Measurements from ENCODE around the gene CNTNAP3.
"Not testable (repeated sequence)": the region's sequence is repeated elsewhere in the genome, so short reads cannot be mapped to it uniquely, and the experiment has no call there.

The CNTNAP3 gene

DNA sequence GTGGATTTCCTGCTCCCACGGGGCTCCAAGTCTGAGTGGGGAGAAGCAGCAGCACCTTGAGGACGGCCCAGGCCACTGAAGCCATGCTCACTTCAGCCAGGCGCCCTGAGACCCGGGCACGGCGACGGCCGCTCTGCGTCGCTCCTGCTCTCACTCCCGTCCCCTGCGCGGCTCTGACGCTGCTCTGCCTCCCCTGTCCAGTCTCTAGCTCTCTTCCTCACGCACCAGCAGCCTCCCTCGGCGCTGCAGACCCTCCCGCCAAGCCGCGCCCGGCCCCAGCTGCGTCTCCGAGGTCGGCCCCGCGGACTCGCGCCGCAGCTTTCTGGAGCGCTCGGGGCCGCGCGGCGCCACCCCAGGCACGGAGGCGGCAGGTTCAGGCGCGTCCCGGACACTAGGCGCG, at the start of gene CNTNAP3:
TSS of gene CNTNAP3 (minus strand) at position 188 of the 400 bp plus-strand sequence. CDS start at position 85, 103 bp downstream.
- not testable (repeated sequence) for H3K4me3 ChIP-seq (IDR thresholded peaks at IDR 0.05; ENCODE audit: insufficient read depth, low read depth, low read length); H3K4me2 ChIP-seq; H3K9ac ChIP-seq; H3K4me1 ChIP-seq (ENCODE audit: low read depth, poor library complexity, severe bottlenecking); H3K27ac ChIP-seq; H3K79me2 ChIP-seq (ENCODE audit: insufficient read depth, low read depth); H2AFZ ChIP-seq (ENCODE audit: low read depth); H3K36me3 ChIP-seq (ENCODE audit: insufficient read depth); H3K27me3 ChIP-seq (ENCODE audit: insufficient read depth, low read depth); H4K20me1 ChIP-seq (ENCODE audit: insufficient read depth)

DNA sequence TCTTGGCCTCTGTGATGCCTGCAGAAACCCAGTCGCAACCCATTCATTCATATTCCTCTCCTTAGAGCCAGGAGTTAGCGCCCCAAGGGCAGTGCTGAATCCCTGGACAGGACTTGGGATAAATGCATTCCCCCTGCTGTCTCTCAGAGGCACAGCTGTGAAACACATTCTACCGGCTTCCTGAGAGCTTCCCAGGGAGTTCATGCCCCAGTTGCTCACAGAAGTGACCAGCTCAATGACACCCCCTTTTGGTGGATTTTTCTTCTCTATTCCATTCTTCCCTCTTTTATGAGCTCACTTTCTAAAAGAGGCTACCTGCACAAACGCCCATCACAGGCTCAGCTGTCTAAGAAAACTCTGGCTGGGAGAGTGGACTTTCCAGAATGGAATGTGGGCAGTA, 8.0 kb downstream of the CNTNAP3 start:
- not testable (repeated sequence) for H3K27ac ChIP-seq; H3K36me3 ChIP-seq (ENCODE audit: insufficient read depth); H3K79me2 ChIP-seq (ENCODE audit: insufficient read depth, low read depth); H4K20me1 ChIP-seq (ENCODE audit: insufficient read depth); H3K4me1 ChIP-seq (ENCODE audit: low read depth, poor library complexity, severe bottlenecking); H2AFZ ChIP-seq (ENCODE audit: low read depth); H3K27me3 ChIP-seq (ENCODE audit: insufficient read depth, low read depth); H3K4me2 ChIP-seq; H3K4me3 ChIP-seq (IDR thresholded peaks at IDR 0.05; ENCODE audit: insufficient read depth, low read depth, low read length); H3K9ac ChIP-seq

DNA sequence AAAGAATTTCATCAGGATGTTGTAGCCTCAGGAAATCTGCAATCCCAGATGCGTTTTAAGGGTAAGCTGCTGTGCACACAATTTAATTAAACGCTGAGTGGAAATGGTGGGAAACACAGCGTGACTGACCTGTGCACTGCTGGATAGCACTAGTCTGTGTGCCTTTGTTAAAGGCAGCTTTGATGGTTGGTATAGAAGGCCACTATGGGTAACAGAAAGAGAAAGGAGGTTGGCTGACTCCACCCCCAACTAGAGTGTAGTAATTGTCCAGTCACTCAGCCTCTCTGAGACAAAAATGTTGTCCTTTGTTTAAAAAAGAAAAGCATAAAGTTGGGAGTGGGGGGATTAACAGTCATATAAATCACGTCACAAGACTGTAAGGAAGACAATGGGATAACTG, 45.5 kb downstream of the CNTNAP3 start:
- not testable (repeated sequence) for H3K4me2 ChIP-seq; H3K4me1 ChIP-seq (ENCODE audit: low read depth, poor library complexity, severe bottlenecking); H3K36me3 ChIP-seq (ENCODE audit: insufficient read depth); H3K79me2 ChIP-seq (ENCODE audit: insufficient read depth, low read depth); H3K4me3 ChIP-seq (IDR thresholded peaks at IDR 0.05; ENCODE audit: insufficient read depth, low read depth, low read length); H2AFZ ChIP-seq (ENCODE audit: low read depth); H3K27me3 ChIP-seq (ENCODE audit: insufficient read depth, low read depth); H3K27ac ChIP-seq; H4K20me1 ChIP-seq (ENCODE audit: insufficient read depth); H3K9ac ChIP-seq

DNA sequence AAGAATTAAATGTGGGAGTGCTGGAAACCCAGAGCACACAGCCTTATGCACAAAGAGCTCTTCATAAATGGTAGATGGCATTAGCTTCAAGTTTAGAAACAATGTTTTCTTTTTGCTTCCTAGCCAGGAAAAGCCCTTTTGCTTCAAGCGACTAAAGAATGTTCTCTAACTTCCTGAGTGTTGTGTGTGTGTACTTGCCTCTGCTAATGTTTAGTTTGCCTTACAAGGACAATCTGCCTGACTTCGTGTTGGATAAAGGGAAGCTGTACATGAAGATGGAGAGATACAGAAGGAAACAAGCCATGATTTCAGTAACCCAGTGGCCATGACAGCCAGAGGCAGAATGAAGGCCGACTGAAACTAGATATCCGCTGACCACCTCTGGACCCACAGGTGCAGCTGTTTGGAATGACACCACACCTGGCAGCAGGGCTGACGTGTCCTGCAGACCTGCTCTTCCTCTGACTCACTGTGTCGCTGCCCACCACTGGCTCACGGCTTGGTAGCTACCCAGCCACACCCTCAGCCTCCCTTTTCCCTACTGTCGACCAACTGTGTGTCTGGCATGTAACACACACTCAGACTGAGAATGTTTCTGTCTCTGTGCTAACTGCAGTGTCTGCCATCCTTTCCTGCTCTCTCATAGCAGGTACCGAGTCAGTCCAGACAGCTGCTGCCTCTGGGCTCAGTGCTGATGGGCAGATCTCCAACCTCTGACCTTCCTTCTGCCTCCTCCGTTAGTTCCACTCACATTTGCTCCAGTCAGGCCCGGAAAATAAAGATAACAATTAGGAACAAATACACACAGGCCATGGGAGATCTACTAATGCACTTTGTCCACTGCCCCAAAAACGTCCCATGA, 55.6 kb downstream of the CNTNAP3 start:
- not testable (repeated sequence) for H3K4me1 ChIP-seq (ENCODE audit: low read depth, poor library complexity, severe bottlenecking); H3K36me3 ChIP-seq (ENCODE audit: insufficient read depth); H2AFZ ChIP-seq (ENCODE audit: low read depth); H3K27ac ChIP-seq; H3K4me3 ChIP-seq (IDR thresholded peaks at IDR 0.05; ENCODE audit: insufficient read depth, low read depth, low read length); H3K79me2 ChIP-seq (ENCODE audit: insufficient read depth, low read depth); H3K4me2 ChIP-seq; H4K20me1 ChIP-seq (ENCODE audit: insufficient read depth); H3K27me3 ChIP-seq (ENCODE audit: insufficient read depth, low read depth); H3K9ac ChIP-seq

DNA sequence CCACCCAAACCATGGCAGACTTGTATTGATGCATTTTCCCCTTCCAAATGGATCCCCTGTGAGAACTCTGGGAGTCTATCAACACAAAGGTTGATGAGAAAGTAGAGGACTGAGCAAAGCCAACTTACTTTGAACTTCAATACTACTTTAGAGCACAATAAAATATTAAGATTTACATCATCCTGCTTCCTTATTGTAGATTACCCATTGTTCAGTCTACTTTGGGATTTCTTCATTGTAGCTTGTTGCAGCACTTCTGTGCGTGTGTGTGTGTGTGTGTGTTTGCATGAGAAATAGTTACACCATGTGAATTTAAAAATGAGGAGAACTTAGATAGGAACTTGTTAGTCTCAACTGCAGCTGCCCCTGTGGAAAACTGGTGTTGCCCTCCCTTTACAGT, 72.0 kb downstream of the CNTNAP3 start:
- not testable (repeated sequence) for H2AFZ ChIP-seq (ENCODE audit: low read depth); H3K36me3 ChIP-seq (ENCODE audit: insufficient read depth); H3K4me2 ChIP-seq; H3K4me3 ChIP-seq (IDR thresholded peaks at IDR 0.05; ENCODE audit: insufficient read depth, low read depth, low read length); H3K79me2 ChIP-seq (ENCODE audit: insufficient read depth, low read depth); H4K20me1 ChIP-seq (ENCODE audit: insufficient read depth); H3K9ac ChIP-seq; H3K27me3 ChIP-seq (ENCODE audit: insufficient read depth, low read depth); H3K4me1 ChIP-seq (ENCODE audit: low read depth, poor library complexity, severe bottlenecking); H3K27ac ChIP-seq

DNA sequence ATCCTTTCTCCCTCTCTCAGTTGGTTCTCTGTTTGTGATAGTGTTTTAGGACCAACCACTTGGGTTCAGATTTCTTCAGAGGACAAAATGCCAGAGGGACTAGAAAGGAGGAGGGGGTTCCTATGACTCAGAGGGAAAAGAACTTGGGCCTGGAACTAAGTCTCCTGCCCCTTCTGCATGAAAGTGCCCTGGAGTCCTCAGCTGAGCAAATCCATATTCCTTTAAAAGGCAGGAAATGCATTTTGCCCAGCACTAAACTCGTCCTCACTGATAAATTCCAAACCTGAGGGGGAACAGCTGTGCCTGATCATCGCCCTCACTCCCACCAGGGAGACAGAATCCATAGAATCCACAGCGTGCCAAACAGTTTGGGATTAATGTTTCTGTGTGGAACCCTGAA, 78.2 kb downstream of the CNTNAP3 start:
- H4K20me1 ChIP-seq (ENCODE audit: insufficient read depth); H3K4me1 ChIP-seq (ENCODE audit: low read depth, poor library complexity, severe bottlenecking); H3K36me3 ChIP-seq (ENCODE audit: insufficient read depth); H3K27ac ChIP-seq; H2AFZ ChIP-seq (ENCODE audit: low read depth); H3K4me2 ChIP-seq; H3K79me2 ChIP-seq (ENCODE audit: insufficient read depth, low read depth); H3K9ac ChIP-seq; H3K4me3 ChIP-seq (IDR thresholded peaks at IDR 0.05; ENCODE audit: insufficient read depth, low read depth, low read length); H3K27me3 ChIP-seq (ENCODE audit: insufficient read depth, low read depth): not testable (repeated sequence)

DNA sequence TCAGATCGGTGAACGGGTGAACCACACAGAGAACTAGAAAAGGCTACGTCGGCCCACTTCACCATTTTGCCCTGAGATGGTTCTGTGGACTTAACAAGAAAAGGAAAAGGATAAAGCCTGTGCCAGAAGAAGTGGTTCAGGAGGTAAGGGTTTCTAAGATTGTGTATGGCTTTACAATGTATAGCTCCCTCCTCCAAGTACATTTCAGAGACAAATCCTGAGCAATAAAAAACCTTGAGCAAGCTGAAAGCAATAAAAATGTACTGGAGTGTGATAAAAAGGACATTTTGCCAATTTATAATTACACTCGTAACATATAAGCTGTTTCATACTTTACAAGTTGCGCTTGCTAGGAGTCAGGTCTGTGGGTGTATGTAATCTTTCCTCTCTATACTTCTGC, 81.3 kb downstream of the CNTNAP3 start:
- not testable (repeated sequence) for H4K20me1 ChIP-seq (ENCODE audit: insufficient read depth); H3K79me2 ChIP-seq (ENCODE audit: insufficient read depth, low read depth); H3K36me3 ChIP-seq (ENCODE audit: insufficient read depth); H3K4me1 ChIP-seq (ENCODE audit: low read depth, poor library complexity, severe bottlenecking); H3K27ac ChIP-seq; H2AFZ ChIP-seq (ENCODE audit: low read depth); H3K4me2 ChIP-seq; H3K9ac ChIP-seq; H3K4me3 ChIP-seq (IDR thresholded peaks at IDR 0.05; ENCODE audit: insufficient read depth, low read depth, low read length); H3K27me3 ChIP-seq (ENCODE audit: insufficient read depth, low read depth)

DNA sequence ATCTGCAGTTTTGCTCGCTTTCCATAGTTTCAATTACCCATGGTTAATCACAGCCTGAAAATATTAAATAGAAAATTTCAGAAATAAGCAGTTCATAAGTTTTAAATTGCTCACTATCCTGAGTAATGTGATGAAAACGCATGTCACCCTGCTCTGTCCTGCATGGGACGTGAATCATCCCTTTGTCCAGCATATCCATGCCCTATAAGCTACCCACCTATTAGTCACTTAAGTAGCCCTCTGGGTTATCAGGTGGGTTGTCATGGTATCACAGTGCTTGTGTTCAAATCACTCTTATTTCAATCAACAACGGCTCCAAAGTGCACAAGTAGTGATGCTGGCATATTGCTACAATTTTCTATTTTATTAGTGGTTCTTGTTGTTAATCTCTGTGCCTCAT, 82.1 kb downstream of the CNTNAP3 start:
- H4K20me1 ChIP-seq (ENCODE audit: insufficient read depth); H3K36me3 ChIP-seq (ENCODE audit: insufficient read depth); H2AFZ ChIP-seq (ENCODE audit: low read depth); H3K27ac ChIP-seq; H3K9ac ChIP-seq; H3K4me2 ChIP-seq; H3K4me3 ChIP-seq (IDR thresholded peaks at IDR 0.05; ENCODE audit: insufficient read depth, low read depth, low read length); H3K27me3 ChIP-seq (ENCODE audit: insufficient read depth, low read depth); H3K79me2 ChIP-seq (ENCODE audit: insufficient read depth, low read depth); H3K4me1 ChIP-seq (ENCODE audit: low read depth, poor library complexity, severe bottlenecking): not testable (repeated sequence)

DNA sequence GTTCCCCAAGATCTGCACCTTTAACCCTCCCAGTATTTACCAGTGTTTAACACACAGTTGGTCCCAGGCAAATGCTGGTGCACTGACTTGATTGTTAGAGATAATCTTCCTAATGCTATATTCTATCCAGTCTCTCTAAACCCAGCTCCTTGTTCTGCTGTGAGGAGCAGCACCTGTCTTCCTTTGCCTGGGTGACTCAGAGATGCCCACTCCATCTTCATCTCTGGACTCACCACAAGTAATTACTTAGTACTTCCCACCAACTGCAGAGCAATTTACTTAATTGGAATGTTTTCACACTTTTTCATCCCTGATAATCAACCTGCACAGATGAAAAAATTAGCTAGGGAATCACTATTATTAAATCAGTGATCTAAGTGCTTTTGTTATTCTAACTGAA, 87.6 kb downstream of the CNTNAP3 start:
- H3K4me3 ChIP-seq (IDR thresholded peaks at IDR 0.05; ENCODE audit: insufficient read depth, low read depth, low read length); H2AFZ ChIP-seq (ENCODE audit: low read depth); H3K79me2 ChIP-seq (ENCODE audit: insufficient read depth, low read depth); H3K4me2 ChIP-seq; H4K20me1 ChIP-seq (ENCODE audit: insufficient read depth); H3K27ac ChIP-seq; H3K36me3 ChIP-seq (ENCODE audit: insufficient read depth); H3K9ac ChIP-seq; H3K27me3 ChIP-seq (ENCODE audit: insufficient read depth, low read depth); H3K4me1 ChIP-seq (ENCODE audit: low read depth, poor library complexity, severe bottlenecking): not testable (repeated sequence)

DNA sequence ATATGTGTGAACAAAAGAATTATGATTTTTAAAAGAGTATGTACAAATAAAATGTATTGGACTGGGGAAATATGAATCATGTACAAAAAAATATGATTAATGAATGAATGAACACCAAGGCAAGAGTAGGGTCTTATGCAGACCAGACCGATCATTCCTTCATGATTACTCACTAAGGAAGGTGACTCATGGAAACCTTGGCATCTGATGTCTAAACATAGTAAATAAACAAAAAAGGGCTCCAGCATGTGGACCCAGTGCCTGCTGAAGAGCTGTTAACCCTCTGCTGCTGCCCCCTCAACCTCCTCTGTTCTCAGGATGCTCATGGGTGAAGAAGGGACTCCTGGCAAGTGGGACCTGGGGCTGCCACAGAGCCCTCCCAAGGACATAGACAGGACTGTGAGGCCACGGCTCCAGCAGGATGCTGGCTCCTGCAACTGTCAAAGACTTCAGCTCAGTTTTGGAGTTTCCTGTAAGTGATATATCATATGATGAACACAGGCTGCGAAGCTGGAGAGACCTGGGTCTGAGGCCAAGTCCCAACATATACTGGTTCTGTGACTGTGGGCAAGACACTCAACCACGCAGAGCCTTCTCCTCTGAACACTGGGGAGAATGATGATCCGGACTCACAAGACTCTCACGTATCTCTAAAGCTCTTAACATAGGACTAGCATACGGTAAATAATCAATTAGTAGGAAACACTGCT, 89.8 kb downstream of the CNTNAP3 start:
- not testable (repeated sequence) for H3K4me2 ChIP-seq; H2AFZ ChIP-seq (ENCODE audit: low read depth); H3K79me2 ChIP-seq (ENCODE audit: insufficient read depth, low read depth); H3K27me3 ChIP-seq (ENCODE audit: insufficient read depth, low read depth); H4K20me1 ChIP-seq (ENCODE audit: insufficient read depth); H3K9ac ChIP-seq; H3K27ac ChIP-seq; H3K4me3 ChIP-seq (IDR thresholded peaks at IDR 0.05; ENCODE audit: insufficient read depth, low read depth, low read length); H3K36me3 ChIP-seq (ENCODE audit: insufficient read depth); H3K4me1 ChIP-seq (ENCODE audit: low read depth, poor library complexity, severe bottlenecking)

Data from KMS-11 (cell line).